HCT116 (cell line): Measurements from ENCODE around the gene BAIAP2. TPM values are rescaled to one million over a fixed set of nuclear protein-coding genes. Genes with fewer than 3 reads are reported as not detected.

ENCODE experiments used
- ATAC-seq: fragments of 200-7000 bp; cut with Tn5 transposase; 2 replicates; pipeline ENCODE4 v1.9.1; 2020; ENCODE audit warnings: mild to moderate bottlenecking, moderate library complexity
- BruUV-seq: library from RNA; stranded (reverse); fragments of 400-500 nt; replicated peaks from 2 replicates; lab custom pipeline; 2021; lab: Mats Ljungman, UMichigan
- CTCF ChIA-PET: fragments of 300-600 bp; sonication (Branson Sonifier 250); formaldehyde crosslinking; loops from one replicate; lab custom pipeline; 2021; ENCODE audit warnings: antibody characterized with exemption; lab: Charles Lee
- POLR2A ChIA-PET: fragments of 300-600, 350-600 bp; sonication (Branson Sonifier 250); formaldehyde crosslinking; loops from one replicate; lab custom pipeline; 2021; ENCODE audit warnings: antibody characterized with exemption; lab: Charles Lee
- RAD21 ChIA-PET, 2 experiments: fragments of 300-600 bp; sonication (Branson Sonifier 250); formaldehyde crosslinking; loops; one replicate each; lab custom pipeline; 2023; ENCODE audit warnings: low total read pairs in 2 of 2; ENCODE audit not compliant: uncharacterized antibody in 2 of 2, unreplicated experiment in 2 of 2, low non-redundant PET in 1 of 2; lab: Charles Lee
- DNase-seq: peaks from one replicate; pipeline ENCODE4 v3.0.0-alpha.2; 2010; ENCODE audit warnings: low read depth, low spot score
- H2AFZ ChIP-seq: fragments of 200-600 bp; shearing (Covaris generic), sonication (generic); 2 replicates; pipeline ENCODE4 v1.6.1; 2017; ENCODE audit warnings: low read depth, mixed run types, mixed read lengths, antibody characterized with exemption, low read length; ENCODE audit not compliant: poor library complexity, severe bottlenecking
- H3K27ac ChIP-seq: 2 replicates; pipeline ENCODE4 v1.5.1; 2012; ENCODE audit warnings: low read depth, low read length
- H3K27me3 ChIP-seq: fragments of 200-600 bp; sonication (generic); 2 replicates; pipeline ENCODE4 v1.6.1; 2016; ENCODE audit warnings: mixed run types, low read length, mixed read lengths; ENCODE audit not compliant: insufficient read depth
- H3K36me3 ChIP-seq, 2 experiments: fragments of 200-500 bp in 1 of 2; fragments of 200-600 bp in 1 of 2; sonication (Bioruptor generic) in 1 of 2; sonication (generic) in 1 of 2; 2 replicates each; pipeline versions ENCODE4 v1.5.1 to v1.6.1; 2014 to 2016; ENCODE audit warnings: low read length in 2 of 2, inconsistent platforms in 1 of 2, mixed read lengths in 1 of 2, mixed run types in 1 of 2; ENCODE audit not compliant: insufficient read depth in 2 of 2, control insufficient read depth in 1 of 2
- H3K4me1 ChIP-seq, 2 experiments: fragments of 200-600 bp in 1 of 2; sonication (generic) in 1 of 2; 2 replicates each; pipeline versions ENCODE4 v1.5.1 to v1.6.1; 2012 to 2017; ENCODE audit warnings: low read length in 2 of 2, inconsistent platforms in 1 of 2, mild to moderate bottlenecking in 1 of 2, mixed read lengths in 1 of 2, mixed run types in 1 of 2, moderate library complexity in 1 of 2; ENCODE audit not compliant: insufficient read depth in 2 of 2, control insufficient read depth in 1 of 2
- H3K4me2 ChIP-seq: fragments of 200-600 bp; sonication (generic); 2 replicates; pipeline ENCODE4 v1.6.1; 2017; ENCODE audit warnings: mixed run types, low read length, mixed read lengths
- H3K4me3 ChIP-seq, 2 experiments: fragments of 200-600 bp in 1 of 2; sonication (generic) in 1 of 2; replicated peaks in 1 of 2; 2 replicates each; pipeline ENCODE4 v1.5.1; 2011 to 2016; ENCODE audit warnings: low read length in 2 of 2, control low read depth in 1 of 2, low read depth in 1 of 2, mild to moderate bottlenecking in 1 of 2, mixed read lengths in 1 of 2, mixed run types in 1 of 2
- H3K79me2 ChIP-seq: fragments of 200-600 bp; sonication (generic); 2 replicates; pipeline ENCODE4 v1.6.1; 2017; ENCODE audit warnings: mild to moderate bottlenecking, mixed run types, low read length, moderate library complexity, mixed read lengths; ENCODE audit not compliant: insufficient read depth
- H3K9ac ChIP-seq: fragments of 200-600 bp; sonication (generic); 2 replicates; pipeline ENCODE4 v1.6.1; 2016; ENCODE audit warnings: low read length, mixed read lengths
- H3K9me2 ChIP-seq: fragments of 200-600 bp; sonication (generic), shearing (Covaris generic); 2 replicates; pipeline ENCODE4 v1.6.1; 2017; ENCODE audit warnings: mixed run types, mild to moderate bottlenecking, moderate library complexity; ENCODE audit not compliant: insufficient read depth
- H3K9me3 ChIP-seq, 2 experiments: fragments of 200-500 bp in 1 of 2; fragments of 200-600 bp in 1 of 2; sonication (Bioruptor generic) in 1 of 2; sonication (generic) in 1 of 2; 2 replicates each; pipeline ENCODE4 v1.6.1; 2014 to 2017; ENCODE audit warnings: low read length in 2 of 2, mixed read lengths in 2 of 2, inconsistent platforms in 1 of 2, low read depth in 1 of 2, mild to moderate bottlenecking in 1 of 2, mixed run types in 1 of 2, moderate library complexity in 1 of 2; ENCODE audit not compliant: control insufficient read depth in 1 of 2, insufficient read depth in 1 of 2
- H4K20me1 ChIP-seq: fragments of 200-600 bp; sonication (generic), shearing (Covaris generic); 2 replicates; pipeline ENCODE4 v1.6.1; 2017; ENCODE audit warnings: mixed run types, mild to moderate bottlenecking, moderate library complexity; ENCODE audit not compliant: insufficient read depth
- CBX3 ChIP-seq: IDR thresholded peaks from 2 replicates; pipeline ENCODE4 v1.6.1; 2012; ENCODE audit warnings: low read depth
- CEBPB ChIP-seq: IDR thresholded peaks from 2 replicates; pipeline ENCODE4 v1.6.1; 2012; ENCODE audit warnings: low read depth
- EGR1 ChIP-seq: IDR thresholded peaks from 2 replicates; pipeline ENCODE4 v1.6.1; 2012; ENCODE audit warnings: low read depth
- ELF1 ChIP-seq: IDR thresholded peaks from 2 replicates; pipeline ENCODE4 v1.6.1; 2012; ENCODE audit warnings: low read depth, borderline replicate concordance
- EZH2phosphoT487 ChIP-seq: fragments of 200-600 bp; IDR thresholded peaks from 2 replicates; pipeline ENCODE4 v1.6.1; 2018; ENCODE audit warnings: antibody characterized with exemption, borderline replicate concordance
- JUND ChIP-seq: IDR thresholded peaks from 2 replicates; pipeline ENCODE4 v1.6.1; 2012
- RAD21 ChIP-seq: IDR thresholded peaks from 2 replicates; pipeline ENCODE4 v1.6.1; 2012; ENCODE audit warnings: low read depth, mild to moderate bottlenecking
- SP1 ChIP-seq: IDR thresholded peaks from 2 replicates; pipeline ENCODE4 v1.6.1; 2012; ENCODE audit warnings: low read depth
- SRF ChIP-seq: IDR thresholded peaks from 2 replicates; pipeline ENCODE4 v1.6.1; 2012; ENCODE audit warnings: low read depth
- TCF7L2 ChIP-seq: IDR thresholded peaks from 2 replicates; pipeline ENCODE4 v1.7.0; 2011; ENCODE audit warnings: borderline replicate concordance, inconsistent platforms; ENCODE audit not compliant: insufficient read depth, insufficient read length; ENCODE audit errors: extremely low read depth
- YY1 ChIP-seq: IDR thresholded peaks from 2 replicates; pipeline ENCODE4 v1.6.1; 2011; ENCODE audit warnings: low read length, low read depth, moderate library complexity, mild to moderate bottlenecking; ENCODE audit not compliant: insufficient replicate concordance; ENCODE audit errors: extremely low read depth
- ZFX ChIP-seq: fragments of 450-650 bp; IDR thresholded peaks from 2 replicates; pipeline ENCODE4 v1.6.1; 2017
- intact Hi-C: fragments of 100-400 bp; cut with micrococcal nuclease; formaldehyde crosslinking; loops from 2 replicates; pipeline ENCODE4 v1.10.0; 2022
- total RNA-seq: library from RNA; stranded (reverse); gene quantifications from one replicate; pipeline ENCODE4 v1.2.1, GENCODE V29; 2021; ENCODE audit not compliant: unreplicated experiment
- TF ChIP-seq, protein P1 (sequence below): IDR thresholded peaks from 2 replicates; pipeline ENCODE4 v1.6.1; 2012
- TF ChIP-seq, protein P2 (sequence below): IDR thresholded peaks from 2 replicates; pipeline ENCODE4 v1.6.1; 2011; ENCODE audit warnings: mild to moderate bottlenecking, low read length, moderate library complexity; ENCODE audit not compliant: insufficient replicate concordance; ENCODE audit errors: extremely low read depth

Gene BAIAP2
- total RNA-seq, 1 experiment from 2014 or later: 105 TPM

DNA sequence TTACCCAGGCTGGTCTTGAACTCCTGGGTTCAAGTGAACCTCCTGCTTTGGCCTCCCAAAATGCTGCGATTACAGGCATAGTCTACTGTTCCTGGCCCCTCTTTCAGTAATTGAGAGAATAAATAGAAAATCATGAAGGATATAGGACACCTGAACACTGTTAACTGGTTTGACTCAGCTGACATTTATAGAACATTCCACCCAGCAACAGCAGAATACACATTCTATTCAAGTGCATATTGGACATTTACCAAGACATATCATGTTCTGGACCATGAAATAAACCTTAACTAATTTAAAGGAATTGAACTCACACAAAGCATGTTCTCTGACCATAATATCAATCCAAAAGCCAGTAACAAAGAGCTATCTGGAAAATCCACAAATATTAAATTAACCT, 19.8 kb upstream of the BAIAP2 start:
- no peaks in the 10 kb centered on the region for H3K9me2 ChIP-seq
- peaks cover 0 to 8% of the 10 kb centered on the region in 2 experiments; a peak in 2 of 4 replicates for H3K9me3 ChIP-seq
- TF ChIP-seq YY1 (no peak), EZH2phosphoT487 (no peak), TCF7L2 (no peak), CEBPB (no peak), RAD21 (no peak), SP1 (no peak), JUND (no peak), SRF (no peak), CBX3 (no peak), ZFX (no peak), ELF1 (no peak), EGR1 (no peak)
- TF ChIP-seq, protein P1, sequence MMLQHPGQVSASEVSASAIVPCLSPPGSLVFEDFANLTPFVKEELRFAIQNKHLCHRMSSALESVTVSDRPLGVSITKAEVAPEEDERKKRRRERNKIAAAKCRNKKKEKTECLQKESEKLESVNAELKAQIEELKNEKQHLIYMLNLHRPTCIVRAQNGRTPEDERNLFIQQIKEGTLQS: no peak
- TF ChIP-seq, protein P2, sequence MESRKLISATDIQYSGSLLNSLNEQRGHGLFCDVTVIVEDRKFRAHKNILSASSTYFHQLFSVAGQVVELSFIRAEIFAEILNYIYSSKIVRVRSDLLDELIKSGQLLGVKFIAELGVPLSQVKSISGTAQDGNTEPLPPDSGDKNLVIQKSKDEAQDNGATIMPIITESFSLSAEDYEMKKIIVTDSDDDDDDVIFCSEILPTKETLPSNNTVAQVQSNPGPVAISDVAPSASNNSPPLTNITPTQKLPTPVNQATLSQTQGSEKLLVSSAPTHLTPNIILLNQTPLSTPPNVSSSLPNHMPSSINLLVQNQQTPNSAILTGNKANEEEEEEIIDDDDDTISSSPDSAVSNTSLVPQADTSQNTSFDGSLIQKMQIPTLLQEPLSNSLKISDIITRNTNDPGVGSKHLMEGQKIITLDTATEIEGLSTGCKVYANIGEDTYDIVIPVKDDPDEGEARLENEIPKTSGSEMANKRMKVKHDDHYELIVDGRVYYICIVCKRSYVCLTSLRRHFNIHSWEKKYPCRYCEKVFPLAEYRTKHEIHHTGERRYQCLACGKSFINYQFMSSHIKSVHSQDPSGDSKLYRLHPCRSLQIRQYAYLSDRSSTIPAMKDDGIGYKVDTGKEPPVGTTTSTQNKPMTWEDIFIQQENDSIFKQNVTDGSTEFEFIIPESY: no peak
- no peak for ATAC-seq
- H3K27me3 ChIP-seq: no peaks in the 10 kb centered on the region
- H3K79me2 ChIP-seq: no peaks in the 10 kb centered on the region
- no peaks in the 10 kb centered on the region for H3K4me1 ChIP-seq
- H3K9ac ChIP-seq: no peak overlapping the region
- no peak overlapping the region for H2AFZ ChIP-seq
- no peak overlapping the region for H3K4me2 ChIP-seq
- no peak overlapping the region for H3K4me3 ChIP-seq
- no TSS peak for BruUV-seq
- DNase-seq: no peak
- ChIA-PET POLR2A (no interaction called here), RAD21 (no interaction called here), CTCF (interaction anchor here (1.0 kb wide), 2 partner anchors 9 to 10 kb away, joined by 3 to 4 read pairs; no protein-coding TSS in a partner anchor)
- intact Hi-C loops: no loop called here
- no peaks in the 10 kb centered on the region for H4K20me1 ChIP-seq
- H3K27ac ChIP-seq: no peak overlapping the region
- no peaks in the 10 kb centered on the region for H3K36me3 ChIP-seq
